AG10803 (cell line): Measurements from ENCODE around the gene PPP2R2C.

ENCODE experiments used
- DNase-seq: peaks from one replicate; pipeline ENCODE4 v3.0.0; 2010; ENCODE audit warnings: low read depth
- H3K4me3 ChIP-seq: 2 replicates; pipeline ENCODE4 v1.5.1; 2011; ENCODE audit warnings: mild to moderate bottlenecking, low read length, control low read depth
- CTCF ChIP-seq: conservative IDR thresholded peaks from 2 replicates; pipeline ENCODE4 v1.5.1; 2011; ENCODE audit warnings: mild to moderate bottlenecking, low read length, control low read depth, inconsistent platforms

The PPP2R2C gene

GRCh38 chr4:6290256-6290655 is 182.2 kb downstream of the PPP2R2C start:
- no peak for TF ChIP-seq CTCF
- no peak overlapping the region for H3K4me3 ChIP-seq
- no peak for DNase-seq

DNA sequence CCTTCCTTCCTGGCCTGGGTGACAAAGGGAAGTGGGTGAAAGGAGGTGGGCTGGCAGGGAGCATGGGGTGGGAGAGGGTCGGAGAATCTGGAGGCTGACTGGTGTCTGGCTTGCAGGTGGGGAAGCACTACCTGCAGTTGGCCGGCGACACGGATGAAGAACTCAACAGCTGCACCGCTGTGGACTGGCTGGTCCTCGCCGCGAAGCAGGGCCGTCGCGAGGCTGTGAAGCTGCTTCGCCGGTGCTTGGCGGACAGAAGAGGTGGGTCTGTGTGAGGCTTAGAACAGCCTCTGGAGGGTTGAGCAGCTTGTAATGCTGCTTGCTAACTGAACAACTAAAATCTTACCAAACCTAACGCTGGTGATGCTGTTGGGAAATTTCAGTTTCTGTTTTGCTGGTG is 183.5 kb downstream of the PPP2R2C start:
- DNase-seq, result no peak
- H3K4me3 ChIP-seq, result no peak overlapping the region
- TF ChIP-seq CTCF, result no peak

DNA sequence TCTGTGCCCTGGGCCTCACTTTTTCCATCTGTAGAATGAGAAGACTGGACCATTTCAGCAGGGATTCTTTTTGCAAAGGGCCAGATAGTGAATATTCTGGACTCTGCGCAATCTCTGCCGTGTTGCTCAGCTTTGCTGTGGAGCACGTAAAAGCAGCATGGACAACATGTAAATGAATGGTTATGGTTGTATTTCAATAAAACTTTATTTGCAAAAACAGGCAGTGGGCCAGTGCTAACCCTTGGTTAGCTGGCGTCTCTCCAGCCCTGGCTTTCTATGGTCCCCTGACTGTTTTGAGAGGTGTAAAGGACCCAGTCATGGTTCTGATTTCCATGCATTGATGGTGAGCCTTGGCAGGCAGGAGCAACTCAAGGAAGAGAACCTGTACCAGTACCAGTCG is 184.1 kb downstream of the PPP2R2C start:
- TF ChIP-seq CTCF, result no peak
- DNase-seq, result no peak
- H3K4me3 ChIP-seq, result no peak overlapping the region

DNA sequence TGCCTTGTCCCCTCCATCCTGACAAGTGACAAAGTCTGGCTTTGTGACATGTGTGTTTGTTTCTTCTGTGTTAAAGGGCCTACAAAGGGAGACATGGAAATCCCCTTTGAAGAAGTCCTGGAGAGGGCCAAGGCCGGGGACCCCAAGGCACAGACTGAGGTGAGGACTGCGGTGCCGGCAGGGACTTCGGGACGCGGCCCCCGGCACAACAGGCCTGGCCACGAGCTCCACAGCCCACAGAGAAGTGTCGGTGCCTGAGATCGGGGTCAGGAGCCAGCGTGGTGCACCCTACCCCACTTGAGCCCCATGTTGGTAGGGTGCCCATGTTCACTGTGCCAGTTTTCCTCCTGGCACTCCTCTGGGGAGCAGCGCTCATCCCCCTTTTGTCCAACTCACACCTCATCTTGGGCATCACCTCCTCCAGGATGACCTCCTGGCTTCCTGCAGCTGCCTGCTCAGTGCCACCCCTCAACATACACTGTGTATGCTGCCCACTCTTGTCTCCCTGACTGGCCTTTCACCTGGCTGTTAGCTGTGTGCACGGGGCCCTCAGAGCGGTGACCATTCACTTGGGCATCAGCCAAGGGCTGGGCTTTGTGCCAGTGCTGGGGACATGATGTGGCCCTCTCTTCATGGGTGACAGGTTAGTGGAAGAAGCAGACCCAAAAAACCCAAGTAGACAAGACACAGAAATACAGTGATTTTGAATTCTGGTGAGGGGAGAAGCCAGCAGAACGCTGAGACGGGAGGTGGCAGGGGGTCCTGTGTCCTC is 185.2 kb downstream of the PPP2R2C start:
- H3K4me3 ChIP-seq, result no peak overlapping the region
- no peak for TF ChIP-seq CTCF
- no peak for DNase-seq

GRCh38 chr4:6283282-6283681 is 189.1 kb downstream of the PPP2R2C start:
- DNase-seq, result no peak
- no peak for TF ChIP-seq CTCF
- H3K4me3 ChIP-seq, result no peak overlapping the region

GRCh38 chr4:6282314-6282771 is 190.1 kb downstream of the PPP2R2C start:
- no peak overlapping the region for H3K4me3 ChIP-seq
- peak; percentile 60 for DNase-seq
- no peak for TF ChIP-seq CTCF
